A673 (cell line): Measurements from ENCODE around the gene FOXO3. TPM values are rescaled to one million over a fixed set of nuclear protein-coding genes. Genes with fewer than 3 reads are reported as not detected.

Source experiments
- BruUV-seq: library from RNA; stranded (reverse); fragments of 400-500 nt; replicated peaks from 2 replicates; lab custom pipeline; 2021; lab: Mats Ljungman, UMichigan
- CTCF ChIA-PET: fragments of 300-600 bp; sonication (Branson Sonifier 250); formaldehyde crosslinking; loops from one replicate; lab custom pipeline; 2022; ENCODE audit warnings: antibody characterized with exemption; lab: Charles Lee
- POLR2A ChIA-PET: fragments of 300-600 bp; sonication (Branson Sonifier 250); formaldehyde crosslinking; loops from one replicate; lab custom pipeline; 2022; ENCODE audit warnings: antibody characterized with exemption; ENCODE audit not compliant: low non-redundant PET; lab: Charles Lee
- DNase-seq: peaks from one replicate; pipeline ENCODE4 v3.0.0-alpha.2; 2015; ENCODE audit warnings: low spot score
- H3K27ac ChIP-seq: fragments of 200-600 bp; sonication (generic); 2 replicates; pipeline ENCODE4 v1.5.1; 2016; ENCODE audit warnings: mixed run types, low read depth, mild to moderate bottlenecking, mixed read lengths, antibody characterized with exemption, low read length; ENCODE audit not compliant: poor library complexity, severe bottlenecking
- H3K27me3 ChIP-seq: fragments of 200-600 bp; sonication (generic); replicated peaks from 2 replicates; pipeline ENCODE4 v1.6.1; 2017; ENCODE audit warnings: mixed run types, low read depth, mild to moderate bottlenecking, mixed read lengths, antibody characterized with exemption, low read length; ENCODE audit not compliant: insufficient read depth, poor library complexity
- H3K36me3 ChIP-seq: fragments of 200-600 bp; sonication (generic); 2 replicates; pipeline ENCODE4 v1.6.1; 2016; ENCODE audit warnings: mixed run types, mild to moderate bottlenecking, mixed read lengths, antibody characterized with exemption, low read length; ENCODE audit not compliant: insufficient read depth, poor library complexity, severe bottlenecking
- H3K4me1 ChIP-seq: fragments of 200-600 bp; sonication (generic); 2 replicates; pipeline ENCODE4 v1.6.1; 2017; ENCODE audit warnings: mixed run types, mild to moderate bottlenecking, mixed read lengths, antibody characterized with exemption, low read length; ENCODE audit not compliant: insufficient read depth, poor library complexity, severe bottlenecking
- H3K4me3 ChIP-seq: fragments of 200-600 bp; sonication (generic); 2 replicates; pipeline ENCODE4 v1.5.1; 2016; ENCODE audit warnings: low read depth, mixed run types, mild to moderate bottlenecking, mixed read lengths, low read length; ENCODE audit not compliant: poor library complexity, severe bottlenecking
- H3K9me3 ChIP-seq: fragments of 200-600 bp; sonication (generic); 2 replicates; pipeline ENCODE4 v1.6.1; 2016; ENCODE audit warnings: mixed run types, low read depth, mild to moderate bottlenecking, mixed read lengths, antibody characterized with exemption, low read length; ENCODE audit not compliant: poor library complexity, severe bottlenecking
- CTCF ChIP-seq: fragments of 300-800, 200-600 bp; sonication (generic); conservative IDR thresholded peaks from 2 replicates; pipeline ENCODE4 v1.5.1; 2017; ENCODE audit warnings: low read depth, mild to moderate bottlenecking, antibody characterized with exemption, low read length, moderate library complexity, mixed read lengths
- EZH2 ChIP-seq: fragments of 200-600 bp; sonication (generic); IDR thresholded peaks from 2 replicates; pipeline ENCODE4 v1.6.1; 2017; ENCODE audit warnings: borderline replicate concordance, low read depth, mild to moderate bottlenecking, mixed read lengths, antibody characterized with exemption, low read length; ENCODE audit not compliant: poor library complexity, severe bottlenecking
- intact Hi-C: fragments of 100-400 bp; cut with micrococcal nuclease; formaldehyde crosslinking; loops from one replicate; pipeline ENCODE4 v1.10.0; 2022; ENCODE audit not compliant: unreplicated experiment
- total RNA-seq: library from RNA; stranded (reverse); gene quantifications from 2 replicates; pipeline ENCODE4 v1.2.3, GENCODE V29; 2021

FOXO3 gene
- total RNA-seq, 1 experiment from 2014 or later = 16.8 TPM

- Histone ChIP-seq H3K4me1 (no peaks in the 10 kb centered on the region), H3K9me3 (no peaks in the 10 kb centered on the region), H3K27me3 (no peaks in the 10 kb centered on the region), H3K27ac (no peak overlapping the region), H3K36me3 (no peaks in the 10 kb centered on the region), H3K4me3 (no peak overlapping the region)
- intact Hi-C loops = no loop called here
- ChIA-PET CTCF (no interaction called here), POLR2A (no interaction called here)
- no TSS peak for BruUV-seq
- no peak for TF ChIP-seq EZH2
- TF ChIP-seq CTCF = no peak
- DNase-seq = no peak
Measured at GRCh38 chr6:108644252-108644651, 83.5 kb downstream of the FOXO3 start.

DNA sequence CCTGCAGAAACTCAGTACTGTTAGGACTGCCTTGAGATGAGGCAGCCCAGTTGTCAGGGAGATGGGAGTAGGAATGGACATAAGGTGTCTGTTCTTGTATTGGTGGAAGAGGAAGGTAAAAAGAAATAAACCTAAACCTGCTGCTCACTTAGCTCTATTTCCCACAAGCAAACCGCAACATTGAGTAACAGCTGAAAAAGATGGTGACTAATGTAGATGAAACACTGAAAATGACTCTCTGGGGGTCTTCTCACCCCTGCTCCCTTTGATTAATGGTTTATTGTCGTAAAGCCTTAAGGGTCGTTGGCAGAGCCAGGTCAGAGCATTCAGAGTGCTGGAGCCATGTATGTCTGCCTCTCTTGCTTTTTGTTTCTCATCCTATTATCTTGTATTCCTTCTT lies 87.5 kb downstream of the FOXO3 start:
- POLR2A ChIA-PET = no interaction called here
- no peaks in the 10 kb centered on the region for H3K27me3 ChIP-seq
- BruUV-seq = no TSS peak
- TF ChIP-seq CTCF = no peak
- TF ChIP-seq EZH2 = no peak
- DNase-seq = no peak
- intact Hi-C loops = no loop called here
- H3K36me3 ChIP-seq = no peaks in the 10 kb centered on the region
- H3K27ac ChIP-seq = no peak overlapping the region
- H3K4me1 ChIP-seq = peaks cover 4% of the 10 kb centered on the region
- CTCF ChIA-PET = no interaction called here
- no peak overlapping the region for H3K4me3 ChIP-seq
- no peaks in the 10 kb centered on the region for H3K9me3 ChIP-seq

- intact Hi-C loops = no loop called here
- Histone ChIP-seq H3K27me3 (no peaks in the 10 kb centered on the region), H3K27ac (no peak overlapping the region), H3K9me3 (no peaks in the 10 kb centered on the region), H3K4me1 (peaks cover 4% of the 10 kb centered on the region), H3K36me3 (no peaks in the 10 kb centered on the region), H3K4me3 (no peak overlapping the region)
- TF ChIP-seq EZH2 (no peak), CTCF (no peak)
- DNase-seq = no peak
- no TSS peak for BruUV-seq
- POLR2A ChIA-PET = no interaction called here
- CTCF ChIA-PET = no interaction called here
Measured at GRCh38 chr6:108650325-108650724, 89.6 kb downstream of the FOXO3 start.
